ENCODE results near the gene CYP3A7.
"Not testable (repeated sequence)": the region's sequence is repeated elsewhere in the genome, so short reads cannot be mapped to it uniquely, and the experiment has no call there.

CYP3A7 gene

GRCh38 chr7:99665312-99666012, 69.5 kb downstream of the CYP3A7 start:
- Histone ChIP-seq H3K79me2 (ENCODE audit: low read length) (no peaks in the 10 kb centered on the region), H3K4me2 (ENCODE audit: low read length) (no peak overlapping the region), H3K9ac (ENCODE audit: low read length) (no peak overlapping the region), H3K27ac (ENCODE audit: low read length) (no peak overlapping the region), H2AFZ (ENCODE audit: low read depth, low read length) (no peak overlapping the region), H3K9me3 (ENCODE audit: insufficient read depth, low read length) (no peaks in the 10 kb centered on the region), H3K27me3 (ENCODE audit: low read depth, low read length) (no peaks in the 10 kb centered on the region), H4K20me1 (ENCODE audit: insufficient read depth, low read length) (no peaks in the 10 kb centered on the region), H3K4me1 (ENCODE audit: low read length) (no peaks in the 10 kb centered on the region), H3K4me3 (ENCODE audit: low read length) (no peak overlapping the region), H3K36me3 (replicated peaks; ENCODE audit: low read depth, low read length) (no peaks in the 10 kb centered on the region)
- no peak for TF ChIP-seq EZH2phosphoT487 (IDR thresholded peaks at IDR 0.05; ENCODE audit: low read depth)
- TF ChIP-seq CTCF (IDR thresholded peaks at IDR 0.05; ENCODE audit: low read depth, low read length) = no peak

- H3K36me3 ChIP-seq (replicated peaks; ENCODE audit: low read depth, low read length); H3K4me1 ChIP-seq (ENCODE audit: low read length); H3K4me2 ChIP-seq (ENCODE audit: low read length); H3K9me3 ChIP-seq (ENCODE audit: insufficient read depth, low read length); H3K79me2 ChIP-seq (ENCODE audit: low read length); H4K20me1 ChIP-seq (ENCODE audit: insufficient read depth, low read length); H2AFZ ChIP-seq (ENCODE audit: low read depth, low read length); H3K27me3 ChIP-seq (ENCODE audit: low read depth, low read length); H3K9ac ChIP-seq (ENCODE audit: low read length); H3K4me3 ChIP-seq (ENCODE audit: low read length); H3K27ac ChIP-seq (ENCODE audit: low read length): not testable (repeated sequence)
Measured at GRCh38 chr7:99657879-99658278, 77.1 kb downstream of the CYP3A7 start.

All from OCI-LY3 (cell line).